K562 (cell line): Measurements from ENCODE around the gene SMG7. TPM values are rescaled to one million over a fixed set of nuclear protein-coding genes. Genes with fewer than 3 reads are reported as not detected.

Experiments used
- MAZ ChIP-seq, 2 experiments: fragments of 450-650 bp in 1 of 2; sonication (generic) in 1 of 2; formaldehyde crosslinking; IDR thresholded peaks in 1 of 2; conservative IDR thresholded peaks in 1 of 2; 2 replicates each; pipeline versions ENCODE4 v1.4.0 to v1.5.0; 2020; ENCODE audit warnings: mild to moderate bottlenecking in 1 of 2, missing genetic modification reagents in 1 of 2
- MYC ChIP-seq, 2 experiments: fragments of 250-450 bp in 1 of 2; sonication (Bioruptor Pico) in 1 of 2; IDR thresholded peaks; 2 replicates each; pipeline versions ENCODE4 v1.5.1 to v1.6.1; 2012 to 2021; ENCODE audit warnings: low read depth in 2 of 2, borderline replicate concordance in 1 of 2, improper control_type of control experiment in 1 of 2, low read length in 1 of 2, mild to moderate bottlenecking in 1 of 2, moderate library complexity in 1 of 2
- MYNN ChIP-seq, 2 experiments: sonication (generic); formaldehyde crosslinking in 1 of 2; IDR thresholded peaks; 2 replicates each; pipeline versions ENCODE4 v1.5.0 to v1.6.1; 2016 to 2020; ENCODE audit warnings: antibody characterized with exemption in 1 of 2, missing genetic modification reagents in 1 of 2
- NCOA2 ChIP-seq, 2 experiments: fragments of 450-650 bp; IDR thresholded peaks; 2 replicates each; pipeline ENCODE4 v1.6.1; 2018; ENCODE audit warnings: mild to moderate bottlenecking in 2 of 2, moderate library complexity in 1 of 2; ENCODE audit not compliant: partially characterized antibody in 2 of 2
- RBBP5 ChIP-seq: fragments of 200-600 bp; sonication (generic); IDR thresholded peaks from 2 replicates; pipeline ENCODE4 v1.6.1; 2012; ENCODE audit warnings: borderline replicate concordance, mild to moderate bottlenecking, low read length, control low read depth, inconsistent platforms; ENCODE audit not compliant: insufficient read depth, poor library complexity, severe bottlenecking
- polyA plus RNA-seq, 8 experiments: library from polyadenylated mRNA; depleted of rRNA in 4 of 8; stranded (reverse) in 5 of 8; unstranded in 3 of 8; fragments of >200 nt; fragmentation: Nextera tagmentation in 2 of 8; fragmentation: Illumina TruSeq in 1 of 8; extraction: Ambion mirVana in 2 of 8; extraction: Trizol in 1 of 8; gene quantifications; 2 replicates each; pipeline versions ENCODE4 v1.2.1 to v1.2.3, GENCODE V29; 2011 to 2014; ENCODE audit warnings: inconsistent platforms in 1 of 8, missing spikeins in 1 of 8
- total RNA-seq, 7 experiments: library from RNA; depleted of rRNA in 6 of 7; stranded (reverse); fragments of >200 nt in 6 of 7; fragmentation: Illumina TruSeq in 2 of 7; extraction: Trizol in 2 of 7; gene quantifications; 2 replicates each; pipeline versions ENCODE4 v1.2.1 to v1.2.3, GENCODE V29; 2011 to 2021; ENCODE audit warnings: low replicate concordance in 1 of 7
- TF ChIP-seq, protein P1 (sequence below): fragments of 250-450 bp; sonication (Bioruptor Pico); IDR thresholded peaks from 2 replicates; pipeline ENCODE4 v1.4.0; 2020
- TF ChIP-seq, protein P2 (sequence below), 2 experiments: fragments of 450-650 bp; formaldehyde crosslinking in 1 of 2; IDR thresholded peaks; 2 replicates each; pipeline versions ENCODE4 v1.4.0 to v1.6.1; 2014 to 2020; ENCODE audit warnings: mild to moderate bottlenecking in 2 of 2, borderline replicate concordance in 1 of 2, low read depth in 1 of 2

Gene SMG7
- total and polyA plus RNA-seq, 9 of the 15 experiments (the other 6 are each of a cell fraction or from before 2014, with no cell fraction given) = 12.4 to 74.6 (median 29.0) TPM

DNA sequence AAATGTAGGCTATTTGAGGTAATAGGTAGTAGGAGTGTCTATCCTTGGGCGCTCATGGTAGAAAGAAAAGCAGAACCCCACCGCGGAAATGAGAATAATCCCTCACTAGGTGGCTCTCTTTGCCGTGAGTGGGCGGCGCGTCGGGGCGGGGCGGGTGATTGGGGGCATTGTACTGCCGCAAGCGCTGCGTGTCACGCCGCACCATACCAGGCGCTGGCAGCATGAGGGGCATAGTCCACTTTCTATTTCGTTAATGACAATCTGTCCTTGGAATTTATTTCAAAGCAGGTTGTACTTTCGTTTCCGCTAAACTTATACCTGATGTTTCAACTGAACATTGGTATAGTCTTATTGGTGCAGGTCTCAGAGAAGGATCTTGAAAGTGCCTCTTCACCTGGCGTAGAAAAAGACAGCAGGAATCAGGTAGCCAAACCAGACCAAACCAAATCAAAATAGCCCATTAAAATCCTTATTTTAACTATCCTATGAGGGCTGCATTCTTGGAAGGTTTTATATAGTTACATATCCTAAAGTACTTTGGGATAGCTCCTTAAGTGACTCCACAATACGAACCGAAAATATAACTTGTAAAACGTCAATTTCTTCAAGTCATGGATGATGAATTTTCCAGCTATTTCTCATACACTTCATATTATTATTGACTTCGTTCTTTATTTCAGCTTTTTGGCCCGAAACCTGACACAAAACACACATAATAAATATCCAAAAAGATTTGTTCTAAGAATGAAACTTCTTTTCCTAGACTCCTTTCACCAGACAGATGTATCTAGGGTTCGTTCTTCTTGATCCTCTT is 1.9 kb upstream of the SMG7 start (continued):
- TF ChIP-seq, protein P1, sequence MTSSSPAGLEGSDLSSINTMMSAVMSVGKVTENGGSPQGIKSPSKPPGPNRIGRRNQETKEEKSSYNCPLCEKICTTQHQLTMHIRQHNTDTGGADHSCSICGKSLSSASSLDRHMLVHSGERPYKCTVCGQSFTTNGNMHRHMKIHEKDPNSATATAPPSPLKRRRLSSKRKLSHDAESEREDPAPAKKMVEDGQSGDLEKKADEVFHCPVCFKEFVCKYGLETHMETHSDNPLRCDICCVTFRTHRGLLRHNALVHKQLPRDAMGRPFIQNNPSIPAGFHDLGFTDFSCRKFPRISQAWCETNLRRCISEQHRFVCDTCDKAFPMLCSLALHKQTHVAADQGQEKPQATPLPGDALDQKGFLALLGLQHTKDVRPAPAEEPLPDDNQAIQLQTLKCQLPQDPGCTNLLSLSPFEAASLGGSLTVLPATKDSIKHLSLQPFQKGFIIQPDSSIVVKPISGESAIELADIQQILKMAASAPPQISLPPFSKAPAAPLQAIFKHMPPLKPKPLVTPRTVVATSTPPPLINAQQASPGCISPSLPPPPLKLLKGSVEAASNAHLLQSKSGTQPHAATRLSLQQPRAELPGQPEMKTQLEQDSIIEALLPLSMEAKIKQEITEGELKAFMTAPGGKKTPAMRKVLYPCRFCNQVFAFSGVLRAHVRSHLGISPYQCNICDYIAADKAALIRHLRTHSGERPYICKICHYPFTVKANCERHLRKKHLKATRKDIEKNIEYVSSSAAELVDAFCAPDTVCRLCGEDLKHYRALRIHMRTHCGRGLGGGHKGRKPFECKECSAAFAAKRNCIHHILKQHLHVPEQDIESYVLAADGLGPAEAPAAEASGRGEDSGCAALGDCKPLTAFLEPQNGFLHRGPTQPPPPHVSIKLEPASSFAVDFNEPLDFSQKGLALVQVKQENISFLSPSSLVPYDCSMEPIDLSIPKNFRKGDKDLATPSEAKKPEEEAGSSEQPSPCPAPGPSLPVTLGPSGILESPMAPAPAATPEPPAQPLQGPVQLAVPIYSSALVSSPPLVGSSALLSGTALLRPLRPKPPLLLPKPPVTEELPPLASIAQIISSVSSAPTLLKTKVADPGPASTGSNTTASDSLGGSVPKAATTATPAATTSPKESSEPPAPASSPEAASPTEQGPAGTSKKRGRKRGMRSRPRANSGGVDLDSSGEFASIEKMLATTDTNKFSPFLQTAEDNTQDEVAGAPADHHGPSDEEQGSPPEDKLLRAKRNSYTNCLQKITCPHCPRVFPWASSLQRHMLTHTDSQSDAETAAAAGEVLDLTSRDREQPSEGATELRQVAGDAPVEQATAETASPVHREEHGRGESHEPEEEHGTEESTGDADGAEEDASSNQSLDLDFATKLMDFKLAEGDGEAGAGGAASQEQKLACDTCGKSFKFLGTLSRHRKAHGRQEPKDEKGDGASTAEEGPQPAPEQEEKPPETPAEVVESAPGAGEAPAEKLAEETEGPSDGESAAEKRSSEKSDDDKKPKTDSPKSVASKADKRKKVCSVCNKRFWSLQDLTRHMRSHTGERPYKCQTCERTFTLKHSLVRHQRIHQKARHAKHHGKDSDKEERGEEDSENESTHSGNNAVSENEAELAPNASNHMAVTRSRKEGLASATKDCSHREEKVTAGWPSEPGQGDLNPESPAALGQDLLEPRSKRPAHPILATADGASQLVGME (CRISPR knock-in tag) = no peak
- no peak for TF ChIP-seq RBBP5
- peak; percentile 66; the same call in 1 of the 2 replicates for TF ChIP-seq MYNN (IDR thresholded peaks at IDR 0.05)
- TF ChIP-seq MYNN (CRISPR knock-in tag; IDR thresholded peaks at IDR 0.05) = no peak
- TF ChIP-seq MYC (IDR thresholded peaks at IDR 0.05; ENCODE audit: low read depth, low read length) = peak; percentile 55
- no peak for TF ChIP-seq MYC (CRISPR knock-in tag; IDR thresholded peaks at IDR 0.05; ENCODE audit: borderline replicate concordance, low read depth)
- TF ChIP-seq, protein P2, sequence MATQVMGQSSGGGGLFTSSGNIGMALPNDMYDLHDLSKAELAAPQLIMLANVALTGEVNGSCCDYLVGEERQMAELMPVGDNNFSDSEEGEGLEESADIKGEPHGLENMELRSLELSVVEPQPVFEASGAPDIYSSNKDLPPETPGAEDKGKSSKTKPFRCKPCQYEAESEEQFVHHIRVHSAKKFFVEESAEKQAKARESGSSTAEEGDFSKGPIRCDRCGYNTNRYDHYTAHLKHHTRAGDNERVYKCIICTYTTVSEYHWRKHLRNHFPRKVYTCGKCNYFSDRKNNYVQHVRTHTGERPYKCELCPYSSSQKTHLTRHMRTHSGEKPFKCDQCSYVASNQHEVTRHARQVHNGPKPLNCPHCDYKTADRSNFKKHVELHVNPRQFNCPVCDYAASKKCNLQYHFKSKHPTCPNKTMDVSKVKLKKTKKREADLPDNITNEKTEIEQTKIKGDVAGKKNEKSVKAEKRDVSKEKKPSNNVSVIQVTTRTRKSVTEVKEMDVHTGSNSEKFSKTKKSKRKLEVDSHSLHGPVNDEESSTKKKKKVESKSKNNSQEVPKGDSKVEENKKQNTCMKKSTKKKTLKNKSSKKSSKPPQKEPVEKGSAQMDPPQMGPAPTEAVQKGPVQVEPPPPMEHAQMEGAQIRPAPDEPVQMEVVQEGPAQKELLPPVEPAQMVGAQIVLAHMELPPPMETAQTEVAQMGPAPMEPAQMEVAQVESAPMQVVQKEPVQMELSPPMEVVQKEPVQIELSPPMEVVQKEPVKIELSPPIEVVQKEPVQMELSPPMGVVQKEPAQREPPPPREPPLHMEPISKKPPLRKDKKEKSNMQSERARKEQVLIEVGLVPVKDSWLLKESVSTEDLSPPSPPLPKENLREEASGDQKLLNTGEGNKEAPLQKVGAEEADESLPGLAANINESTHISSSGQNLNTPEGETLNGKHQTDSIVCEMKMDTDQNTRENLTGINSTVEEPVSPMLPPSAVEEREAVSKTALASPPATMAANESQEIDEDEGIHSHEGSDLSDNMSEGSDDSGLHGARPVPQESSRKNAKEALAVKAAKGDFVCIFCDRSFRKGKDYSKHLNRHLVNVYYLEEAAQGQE (IDR thresholded peaks at IDR 0.05; ENCODE audit: borderline replicate concordance) = peak; percentile 37; the same call in 1 of the 2 replicates
- TF ChIP-seq, protein P2 (CRISPR knock-in tag; IDR thresholded peaks at IDR 0.05; ENCODE audit: low read depth) = no peak
- peak; percentile 67 to 94 for TF ChIP-seq MAZ (CRISPR knock-in tag; conservative IDR thresholded peaks at IDR 0.05 in 1 of 2, IDR thresholded peaks at IDR 0.05 in 1 of 2)
- no peak for TF ChIP-seq NCOA2 (IDR thresholded peaks at IDR 0.05; ENCODE audit: partially characterized antibody in 2 of 2)
